ENCODE measurements around the gene ICA1.

DNA sequence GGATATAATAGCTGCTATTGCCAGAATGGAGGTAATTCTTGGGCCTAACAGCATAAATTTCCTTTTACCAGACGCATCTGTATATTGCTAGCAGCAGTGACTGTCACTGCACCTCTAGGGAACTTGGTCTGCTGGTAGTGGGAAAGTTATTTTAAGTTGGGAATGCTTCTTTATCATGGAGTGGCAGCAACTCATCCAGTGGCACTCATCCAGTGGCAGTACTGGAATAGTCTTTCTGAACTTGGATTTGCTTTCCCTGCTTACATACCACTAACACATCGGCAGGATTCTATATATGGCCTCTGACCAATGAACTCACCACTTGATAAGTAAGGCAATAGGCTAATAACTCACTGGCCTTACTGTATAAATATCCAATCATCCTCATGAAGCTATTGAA lies 22.0 kb upstream of the ICA1 start:
- TF ChIP-seq, protein P1, sequence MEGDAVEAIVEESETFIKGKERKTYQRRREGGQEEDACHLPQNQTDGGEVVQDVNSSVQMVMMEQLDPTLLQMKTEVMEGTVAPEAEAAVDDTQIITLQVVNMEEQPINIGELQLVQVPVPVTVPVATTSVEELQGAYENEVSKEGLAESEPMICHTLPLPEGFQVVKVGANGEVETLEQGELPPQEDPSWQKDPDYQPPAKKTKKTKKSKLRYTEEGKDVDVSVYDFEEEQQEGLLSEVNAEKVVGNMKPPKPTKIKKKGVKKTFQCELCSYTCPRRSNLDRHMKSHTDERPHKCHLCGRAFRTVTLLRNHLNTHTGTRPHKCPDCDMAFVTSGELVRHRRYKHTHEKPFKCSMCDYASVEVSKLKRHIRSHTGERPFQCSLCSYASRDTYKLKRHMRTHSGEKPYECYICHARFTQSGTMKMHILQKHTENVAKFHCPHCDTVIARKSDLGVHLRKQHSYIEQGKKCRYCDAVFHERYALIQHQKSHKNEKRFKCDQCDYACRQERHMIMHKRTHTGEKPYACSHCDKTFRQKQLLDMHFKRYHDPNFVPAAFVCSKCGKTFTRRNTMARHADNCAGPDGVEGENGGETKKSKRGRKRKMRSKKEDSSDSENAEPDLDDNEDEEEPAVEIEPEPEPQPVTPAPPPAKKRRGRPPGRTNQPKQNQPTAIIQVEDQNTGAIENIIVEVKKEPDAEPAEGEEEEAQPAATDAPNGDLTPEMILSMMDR (tag by site-specific recombination; IDR thresholded peaks at IDR 0.05), result no peak
- TF ChIP-seq, protein P2, sequence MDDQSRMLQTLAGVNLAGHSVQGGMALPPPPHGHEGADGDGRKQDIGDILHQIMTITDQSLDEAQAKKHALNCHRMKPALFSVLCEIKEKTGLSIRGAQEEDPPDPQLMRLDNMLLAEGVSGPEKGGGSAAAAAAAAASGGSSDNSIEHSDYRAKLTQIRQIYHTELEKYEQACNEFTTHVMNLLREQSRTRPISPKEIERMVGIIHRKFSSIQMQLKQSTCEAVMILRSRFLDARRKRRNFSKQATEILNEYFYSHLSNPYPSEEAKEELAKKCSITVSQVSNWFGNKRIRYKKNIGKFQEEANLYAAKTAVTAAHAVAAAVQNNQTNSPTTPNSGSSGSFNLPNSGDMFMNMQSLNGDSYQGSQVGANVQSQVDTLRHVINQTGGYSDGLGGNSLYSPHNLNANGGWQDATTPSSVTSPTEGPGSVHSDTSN (CRISPR knock-in tag; IDR thresholded peaks at IDR 0.05), result no peak
- TF ChIP-seq, protein P3, sequence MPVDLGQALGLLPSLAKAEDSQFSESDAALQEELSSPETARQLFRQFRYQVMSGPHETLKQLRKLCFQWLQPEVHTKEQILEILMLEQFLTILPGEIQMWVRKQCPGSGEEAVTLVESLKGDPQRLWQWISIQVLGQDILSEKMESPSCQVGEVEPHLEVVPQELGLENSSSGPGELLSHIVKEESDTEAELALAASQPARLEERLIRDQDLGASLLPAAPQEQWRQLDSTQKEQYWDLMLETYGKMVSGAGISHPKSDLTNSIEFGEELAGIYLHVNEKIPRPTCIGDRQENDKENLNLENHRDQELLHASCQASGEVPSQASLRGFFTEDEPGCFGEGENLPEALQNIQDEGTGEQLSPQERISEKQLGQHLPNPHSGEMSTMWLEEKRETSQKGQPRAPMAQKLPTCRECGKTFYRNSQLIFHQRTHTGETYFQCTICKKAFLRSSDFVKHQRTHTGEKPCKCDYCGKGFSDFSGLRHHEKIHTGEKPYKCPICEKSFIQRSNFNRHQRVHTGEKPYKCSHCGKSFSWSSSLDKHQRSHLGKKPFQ (tag by site-specific recombination; IDR thresholded peaks at IDR 0.05), result no peak
- TF ChIP-seq GLIS1 (tag by site-specific recombination; IDR thresholded peaks at IDR 0.05) (no peak), MEIS1 (CRISPR knock-in tag; IDR thresholded peaks at IDR 0.05; ENCODE audit: borderline replicate concordance) (no peak), ZNF121 (tag by site-specific recombination; IDR thresholded peaks at IDR 0.05) (no peak), ZBTB48 (tag by site-specific recombination; IDR thresholded peaks at IDR 0.05) (no peak), SETDB1 (IDR thresholded peaks at IDR 0.05; ENCODE audit: insufficient read length, low read length) (no peak), ZNF600 (tag by site-specific recombination; IDR thresholded peaks at IDR 0.05) (no peak), ZNF501 (tag by site-specific recombination; IDR thresholded peaks at IDR 0.05) (no peak), ZNF24 (tag by site-specific recombination; IDR thresholded peaks at IDR 0.05) (no peak), ZNF670 (tag by site-specific recombination; IDR thresholded peaks at IDR 0.05; ENCODE audit: low read depth) (no peak)
- TF ChIP-seq, protein P4, sequence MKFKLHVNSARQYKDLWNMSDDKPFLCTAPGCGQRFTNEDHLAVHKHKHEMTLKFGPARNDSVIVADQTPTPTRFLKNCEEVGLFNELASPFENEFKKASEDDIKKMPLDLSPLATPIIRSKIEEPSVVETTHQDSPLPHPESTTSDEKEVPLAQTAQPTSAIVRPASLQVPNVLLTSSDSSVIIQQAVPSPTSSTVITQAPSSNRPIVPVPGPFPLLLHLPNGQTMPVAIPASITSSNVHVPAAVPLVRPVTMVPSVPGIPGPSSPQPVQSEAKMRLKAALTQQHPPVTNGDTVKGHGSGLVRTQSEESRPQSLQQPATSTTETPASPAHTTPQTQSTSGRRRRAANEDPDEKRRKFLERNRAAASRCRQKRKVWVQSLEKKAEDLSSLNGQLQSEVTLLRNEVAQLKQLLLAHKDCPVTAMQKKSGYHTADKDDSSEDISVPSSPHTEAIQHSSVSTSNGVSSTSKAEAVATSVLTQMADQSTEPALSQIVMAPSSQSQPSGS (tag by site-specific recombination; IDR thresholded peaks at IDR 0.05; ENCODE audit: low read depth), result no peak

Measured in HEK293 (cell line).